HG03045 (cell line): ENCODE measurements around the gene SLC22A14.
"Not testable (repeated sequence)": the region's sequence is repeated elsewhere in the genome, so short reads cannot be mapped to it uniquely, and the experiment has no call there.

Experiments
- ATAC-seq: cut with Tn5 transposase; IDR thresholded peaks from one replicate; pipeline ENCODE4 v1.9.1; 2021; ENCODE audit warnings: mild to moderate bottlenecking, moderate library complexity; ENCODE audit not compliant: unreplicated experiment

SLC22A14 gene

DNA sequence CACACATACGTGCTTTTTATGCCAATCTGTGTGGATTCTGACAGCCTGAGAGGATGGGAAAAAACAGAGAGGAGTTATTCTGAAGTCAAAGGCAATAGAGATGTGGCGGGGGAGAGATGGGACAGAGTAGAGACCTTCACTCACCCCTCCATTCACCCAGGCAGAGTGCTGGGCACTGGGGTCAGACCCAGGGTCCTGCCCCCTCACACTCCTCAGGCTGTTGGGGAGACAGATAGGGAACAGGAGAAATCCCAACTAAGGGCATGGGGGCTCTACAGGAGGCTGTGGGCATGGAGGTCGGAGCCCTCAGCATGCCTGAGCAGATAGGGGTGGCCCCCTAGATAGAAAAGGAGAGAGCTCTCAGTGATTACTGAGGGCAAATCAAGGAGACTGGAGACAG, 30.3 kb downstream of the SLC22A14 start:
- no peak for ATAC-seq

DNA sequence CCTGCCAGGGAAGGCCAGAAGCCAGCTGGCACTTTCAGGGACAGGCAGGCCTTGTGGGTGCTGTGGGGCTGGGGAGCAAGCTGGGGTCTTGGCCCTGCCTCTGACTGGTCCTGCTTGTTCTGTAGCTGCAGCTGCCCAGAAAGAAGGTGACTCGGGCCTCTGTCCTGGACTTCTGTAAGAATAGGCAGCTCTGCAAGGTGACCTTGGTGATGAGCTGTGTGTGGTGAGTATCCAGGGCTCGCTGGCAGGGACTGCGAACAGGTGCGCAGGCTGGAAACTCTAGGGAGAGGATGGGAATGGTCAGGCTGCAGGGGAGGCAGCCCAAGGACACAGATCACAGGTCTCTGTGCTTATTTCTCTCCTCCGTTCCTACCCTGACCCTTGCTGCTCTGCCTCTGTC, 31.2 kb downstream of the SLC22A14 start:
- no peak for ATAC-seq

DNA sequence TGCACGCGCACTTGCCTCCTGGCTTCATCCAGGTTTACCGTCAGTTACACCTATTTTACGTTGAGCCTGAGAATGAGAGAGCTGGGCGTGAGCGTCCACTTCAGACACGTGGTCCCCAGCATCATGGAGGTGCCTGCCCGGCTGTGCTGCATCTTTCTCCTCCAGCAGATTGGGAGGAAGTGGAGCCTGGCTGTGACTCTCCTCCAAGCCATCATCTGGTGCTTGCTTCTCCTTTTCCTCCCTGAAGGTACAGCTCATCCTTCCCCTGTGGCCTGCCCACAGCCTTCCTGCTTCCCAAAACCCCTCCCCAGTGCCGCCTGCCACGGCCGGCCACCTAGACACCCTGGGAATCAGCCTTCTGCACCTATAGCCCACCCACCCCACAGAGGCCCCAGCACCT, 31.6 kb downstream of the SLC22A14 start:
- no peak for ATAC-seq

GRCh38 chr3:38314112-38314763, 32.1 kb downstream of the SLC22A14 start:
- no peak for ATAC-seq

DNA sequence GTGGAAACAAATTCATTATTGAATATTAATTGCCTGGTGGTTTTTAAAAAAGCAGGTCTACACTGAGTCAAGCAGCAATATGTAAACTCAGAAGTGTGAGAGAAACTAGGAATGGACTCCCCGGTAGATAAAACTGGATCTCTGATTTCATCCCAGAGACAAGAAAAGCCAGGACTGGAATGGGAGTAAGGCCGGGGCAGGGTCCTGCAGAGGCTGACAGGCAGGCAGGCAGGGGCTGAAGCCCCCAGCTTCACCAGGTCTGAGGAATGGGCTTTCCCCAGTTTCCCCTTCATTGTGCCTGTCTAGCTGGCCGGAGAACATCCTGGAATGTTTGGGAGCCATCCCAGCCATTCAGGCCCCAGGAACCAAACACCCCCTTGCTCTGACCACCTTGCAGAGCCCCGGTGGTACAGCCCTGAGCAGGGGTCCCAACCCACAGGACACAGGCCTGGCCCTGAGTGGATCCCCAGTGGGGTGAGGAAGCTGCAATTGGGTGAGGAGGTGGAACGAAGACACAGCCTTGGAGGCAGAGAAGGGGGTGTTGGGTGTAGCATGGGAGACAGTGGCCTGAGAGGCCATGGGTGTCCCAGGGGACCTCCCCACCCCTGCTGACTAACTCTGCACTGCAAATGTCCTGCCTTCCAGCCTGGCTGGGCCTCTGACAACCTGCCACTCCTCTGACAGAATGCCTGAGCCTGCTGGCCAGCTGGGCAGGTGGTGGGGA, 32.8 kb downstream of the SLC22A14 start:
- no peak for ATAC-seq

DNA sequence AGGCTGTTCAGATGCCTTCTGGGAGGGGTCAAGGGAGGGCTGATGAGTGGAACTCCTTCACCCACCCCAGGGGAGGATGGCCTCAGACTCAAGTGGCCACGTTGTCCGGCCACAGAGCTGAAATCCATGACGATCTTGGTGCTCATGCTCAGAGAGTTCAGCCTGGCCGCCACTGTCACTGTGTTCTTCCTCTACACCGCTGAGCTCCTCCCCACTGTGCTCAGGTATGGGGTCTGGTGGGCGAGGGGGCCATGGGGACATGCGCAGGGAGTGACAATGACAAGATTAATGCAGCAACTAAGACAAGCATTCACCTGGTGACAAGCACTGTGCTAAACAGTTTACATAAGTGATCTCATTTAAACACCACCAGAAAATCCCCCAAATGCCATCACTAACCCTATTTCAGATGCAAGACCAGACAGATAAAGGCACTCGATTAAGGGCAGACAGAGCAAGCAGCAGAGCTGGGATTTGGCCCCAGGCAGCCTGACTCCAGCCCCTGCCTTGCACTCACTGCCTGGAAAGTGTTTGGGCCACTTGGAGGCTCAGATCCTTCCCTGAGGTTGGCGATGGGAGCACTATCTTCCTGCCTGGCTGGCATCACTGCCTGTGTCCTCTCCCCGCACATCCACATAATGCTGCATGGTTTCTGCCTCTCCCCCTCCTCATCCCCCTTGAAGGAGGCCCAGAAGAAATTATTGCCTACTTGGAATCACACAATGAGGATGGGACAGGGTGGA, 33.6 kb downstream of the SLC22A14 start:
- ATAC-seq, result no peak

DNA sequence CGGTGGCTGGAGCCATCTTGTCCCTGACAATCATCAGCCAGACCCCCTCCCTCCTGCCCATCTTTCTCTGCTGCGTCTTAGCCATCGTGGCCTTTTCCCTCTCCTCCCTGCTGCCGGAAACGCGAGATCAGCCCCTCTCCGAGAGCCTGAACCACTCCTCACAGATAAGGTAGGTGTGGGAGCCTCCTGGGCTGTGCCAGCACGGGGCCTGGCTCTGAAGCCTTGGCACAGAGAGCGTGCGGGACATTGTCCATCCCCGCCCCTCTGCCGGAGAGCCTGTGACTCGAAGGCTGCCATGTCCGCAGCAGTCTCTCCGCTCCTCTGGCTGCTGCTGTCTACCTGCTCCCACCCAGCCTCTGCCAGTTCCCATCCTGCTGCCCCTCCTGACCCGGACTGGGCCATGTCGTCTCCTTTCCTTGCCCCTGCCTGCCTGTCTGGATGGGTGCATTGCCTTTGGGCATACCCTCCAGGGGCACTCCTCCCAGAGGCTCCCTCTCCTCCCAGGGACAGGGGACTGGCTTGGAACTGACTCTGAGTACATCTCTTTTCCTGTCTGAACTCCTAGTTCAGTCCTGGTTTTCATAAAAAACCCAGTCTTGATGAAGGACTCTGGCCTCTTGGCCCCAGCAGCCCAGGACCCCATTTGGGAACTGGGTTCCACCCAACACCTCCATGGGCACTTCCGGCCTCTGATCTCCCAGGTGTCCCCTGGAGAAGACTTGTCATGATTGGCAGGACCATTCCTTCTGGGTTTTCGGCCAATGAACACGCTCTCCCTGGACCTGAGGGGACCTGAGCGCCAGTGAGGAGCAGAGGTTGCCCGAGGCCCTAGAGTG, 34.5 kb downstream of the SLC22A14 start:
- ATAC-seq, result no peak

DNA sequence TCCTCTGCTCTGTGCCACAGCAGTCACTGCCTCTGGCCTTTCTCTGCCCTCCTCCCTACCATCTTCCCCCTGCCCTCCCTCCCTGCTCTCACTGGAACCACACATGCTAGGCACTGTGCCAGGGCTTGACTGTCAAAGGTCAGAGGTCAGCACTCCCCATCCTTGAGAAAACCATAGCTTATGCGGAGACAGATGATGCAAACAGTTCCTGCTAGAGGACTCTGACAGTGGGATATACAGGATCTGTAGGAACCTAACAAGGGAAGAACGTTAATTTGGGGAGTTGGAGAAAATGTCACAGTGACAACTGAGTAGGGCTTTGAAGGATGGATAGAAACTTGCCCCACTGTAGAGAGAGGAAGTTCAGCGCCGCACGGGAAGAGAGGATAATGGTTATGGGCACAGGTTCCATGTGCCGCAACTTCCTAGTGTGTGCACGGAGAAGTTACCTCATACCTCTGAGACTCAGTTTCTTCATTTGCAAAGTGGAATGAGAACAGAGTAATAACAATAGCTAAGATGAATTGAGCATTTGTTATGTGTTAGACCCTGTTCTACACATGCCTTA, 35.2 kb downstream of the SLC22A14 start:
- no peak for ATAC-seq

DNA sequence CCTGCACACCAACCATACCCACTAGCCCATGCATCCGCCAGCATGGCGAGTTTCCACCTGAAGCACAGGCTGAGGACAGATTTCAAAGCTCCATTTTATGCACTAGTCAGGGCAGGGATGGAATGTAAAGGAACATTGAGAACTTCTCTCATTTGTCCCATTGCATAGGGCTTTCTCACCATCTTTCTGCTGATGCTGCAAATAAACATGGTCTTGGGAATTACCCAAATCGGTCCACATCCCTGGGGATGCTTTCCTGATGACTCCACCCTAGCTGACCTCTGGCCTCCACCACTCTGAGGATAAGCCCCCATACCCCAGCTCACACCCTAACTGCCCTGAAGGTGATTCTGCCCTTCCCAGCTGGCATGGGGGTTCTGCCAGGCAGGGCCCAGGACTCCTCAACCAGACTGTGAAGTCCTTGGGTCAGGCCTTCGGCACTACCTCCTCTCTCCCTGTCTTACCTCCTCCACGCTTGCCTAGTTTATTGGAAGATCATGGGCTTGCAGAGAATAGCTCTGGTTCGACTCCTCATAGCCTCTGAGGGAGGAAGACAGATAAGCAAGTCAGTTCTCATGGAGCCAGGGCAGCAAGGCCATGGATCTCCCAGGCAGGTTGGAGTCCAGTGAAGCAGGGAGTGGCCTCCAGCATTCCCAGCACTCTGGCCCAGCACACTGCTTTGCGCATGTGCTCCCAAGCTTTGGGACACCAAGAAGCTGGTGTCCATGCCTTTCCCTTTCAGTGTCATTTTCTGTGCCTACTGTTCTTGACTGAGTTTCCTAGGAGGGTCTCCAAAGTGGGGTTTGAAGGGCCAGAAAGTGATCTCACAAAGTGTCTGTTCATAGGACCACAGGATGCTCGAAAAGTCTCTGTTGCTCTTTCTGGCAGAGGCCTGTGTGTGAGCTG, 36.9 kb downstream of the SLC22A14 start:
- ATAC-seq, result no peak

DNA sequence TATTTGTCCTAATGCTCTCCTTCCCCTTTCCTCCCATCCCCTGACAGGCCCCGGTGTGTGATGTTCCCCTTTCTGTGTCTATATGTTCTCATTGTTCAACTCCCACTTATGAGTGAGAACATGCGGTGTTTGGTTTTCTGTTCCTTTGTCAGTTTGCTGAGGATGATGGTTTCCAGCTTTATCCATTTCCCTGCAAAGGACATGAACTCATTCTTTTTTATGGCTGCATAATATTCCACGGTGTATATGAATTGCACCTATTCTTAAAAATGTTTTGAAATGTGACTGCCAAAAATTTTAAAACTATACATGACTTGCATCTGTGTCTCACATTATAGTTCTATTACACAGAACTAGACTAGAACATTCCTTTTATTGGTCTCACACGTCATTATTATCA, 38.5 kb downstream of the SLC22A14 start:
- ATAC-seq, result not testable (repeated sequence)

DNA sequence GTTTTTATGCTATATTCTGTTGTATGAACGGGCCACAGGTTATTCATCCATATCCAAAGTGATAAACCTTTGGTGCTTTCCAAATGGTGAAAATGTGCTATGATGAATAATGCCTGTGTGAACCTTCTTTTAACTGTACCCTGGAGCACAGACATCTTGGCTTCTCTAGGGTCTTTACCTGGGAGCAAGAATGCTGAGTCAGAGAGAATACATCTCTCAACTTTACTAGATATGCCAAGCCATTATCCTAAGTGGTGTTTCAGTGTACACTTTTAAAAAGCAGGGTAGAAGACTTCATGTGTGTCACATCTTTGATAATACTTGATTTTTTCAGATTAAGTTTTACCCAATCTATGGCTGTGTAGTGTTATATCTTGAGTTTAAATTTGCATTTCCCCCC, 41.0 kb downstream of the SLC22A14 start:
- no peak for ATAC-seq

- ATAC-seq, result no peak
These were observed 43.2 kb downstream of the SLC22A14 start for GRCh38 chr3:38325256-38325655.

DNA sequence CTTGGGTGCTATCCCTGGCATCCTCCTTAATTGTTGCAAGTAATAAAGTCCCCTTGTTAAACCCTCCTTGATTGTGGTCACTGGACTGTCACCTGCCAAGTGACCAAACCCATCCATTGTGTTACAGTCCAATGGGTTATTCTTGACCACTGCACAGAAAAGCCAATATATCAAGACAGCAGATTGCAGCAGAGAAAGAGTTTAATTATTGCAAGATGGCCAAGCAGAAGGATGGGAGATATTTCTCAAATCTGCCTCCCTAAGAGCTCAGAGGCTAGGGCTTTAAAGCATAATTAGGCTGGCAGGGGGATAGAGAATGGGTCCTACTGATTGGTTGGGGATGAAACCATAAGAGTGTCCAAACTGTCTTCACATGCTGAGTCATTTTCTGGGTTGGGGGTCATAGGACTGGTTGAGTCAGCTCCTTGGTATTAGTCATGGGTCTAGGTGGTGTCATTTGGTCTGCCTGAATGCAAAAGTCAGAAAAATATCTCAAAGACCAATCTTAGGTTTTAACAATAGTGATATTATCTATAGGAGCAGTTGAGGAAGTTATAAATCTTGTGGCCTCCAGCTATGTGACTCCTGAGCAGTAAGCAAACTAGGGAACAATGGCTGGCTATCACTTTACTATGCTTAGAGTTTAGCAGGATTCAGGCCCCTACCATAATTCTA, 45.4 kb downstream of the SLC22A14 start:
- no peak for ATAC-seq

- no peak for ATAC-seq
These were observed 49.3 kb downstream of the SLC22A14 start for GRCh38 chr3:38331257-38332022.

DNA sequence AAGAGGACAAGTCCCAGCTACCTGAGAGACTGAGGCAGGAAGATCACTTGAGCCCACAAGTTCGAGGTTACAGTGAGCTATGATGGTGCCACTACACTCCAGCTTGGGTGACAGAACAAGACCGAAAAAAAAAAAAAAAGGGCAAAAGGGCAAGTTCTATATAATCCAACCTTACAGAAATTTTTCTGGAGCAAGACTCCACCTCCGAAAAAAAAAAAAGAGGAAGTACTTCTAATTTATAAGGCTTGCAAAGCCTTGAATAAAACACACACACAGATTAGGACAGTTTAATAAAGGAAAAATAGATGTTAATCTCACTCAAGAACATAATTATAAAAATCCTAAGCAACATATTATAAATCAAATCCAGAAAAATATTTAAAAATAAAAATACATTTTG, 50.1 kb downstream of the SLC22A14 start:
- no peak for ATAC-seq

- ATAC-seq, result no peak
These were observed 52.3 kb downstream of the SLC22A14 start for GRCh38 chr3:38334142-38335055.

DNA sequence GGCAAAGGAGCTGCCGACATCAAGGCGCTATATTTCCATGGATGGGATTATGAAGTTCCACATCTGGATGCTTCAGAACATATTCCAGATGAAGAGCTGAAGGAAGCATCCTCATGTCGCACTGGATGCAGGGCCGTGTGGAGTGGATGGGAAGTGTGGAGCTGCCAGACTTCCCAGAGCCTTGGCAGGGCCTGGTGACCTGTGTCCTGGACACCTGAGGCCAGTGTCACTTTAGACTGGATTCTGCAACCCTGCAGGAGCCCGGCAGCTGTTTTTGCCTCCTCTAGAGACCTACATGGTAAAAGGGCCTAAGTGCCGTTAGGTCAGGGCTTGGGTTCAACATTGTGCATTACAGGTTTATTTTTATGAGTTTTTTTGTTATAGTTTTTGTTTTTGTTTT, 53.2 kb downstream of the SLC22A14 start:
- no peak for ATAC-seq
